Loucy (cell line): ENCODE data around the gene FETUB.

Experiments
- H2AFZ ChIP-seq: fragments of 200-600 bp; sonication (generic); 2 replicates; pipeline ENCODE4 v1.6.0; 2016; ENCODE audit warnings: antibody characterized with exemption, mild to moderate bottlenecking, low read length, moderate library complexity
- H3F3A ChIP-seq: fragments of 200-600 bp; 2 replicates; pipeline ENCODE4 v1.6.0; 2016; ENCODE audit warnings: antibody characterized with exemption, low read depth, mild to moderate bottlenecking
- H3K27me3 ChIP-seq: fragments of 200-600 bp; sonication (generic); 2 replicates; pipeline ENCODE4 v1.6.1; 2014; ENCODE audit warnings: low read length, mild to moderate bottlenecking; ENCODE audit not compliant: insufficient read depth, poor library complexity, severe bottlenecking
- H3K36me3 ChIP-seq: fragments of 200-600 bp; sonication (generic); 2 replicates; pipeline ENCODE4 v1.6.1; 2016; ENCODE audit warnings: low read length; ENCODE audit not compliant: insufficient read depth
- H3K4me1 ChIP-seq: fragments of 200-600 bp; sonication (generic); 2 replicates; pipeline ENCODE4 v1.5.1; 2014; ENCODE audit warnings: low read length, mild to moderate bottlenecking; ENCODE audit not compliant: insufficient read depth, poor library complexity, severe bottlenecking
- H3K4me2 ChIP-seq: fragments of 200-600 bp; sonication (generic); 2 replicates; pipeline ENCODE4 v1.6.0; 2014; ENCODE audit warnings: antibody characterized with exemption, low read length, low read depth, mild to moderate bottlenecking; ENCODE audit not compliant: poor library complexity, severe bottlenecking
- H3K4me3 ChIP-seq: fragments of 200-600 bp; sonication (generic); 2 replicates; pipeline ENCODE4 v1.5.1; 2014; ENCODE audit warnings: low read length, mild to moderate bottlenecking, mixed read lengths; ENCODE audit not compliant: poor library complexity, severe bottlenecking
- H3K79me2 ChIP-seq: fragments of 200-600 bp; sonication (generic); 2 replicates; pipeline ENCODE4 v1.6.1; 2014; ENCODE audit warnings: low read length; ENCODE audit not compliant: insufficient read depth
- H3K9ac ChIP-seq: fragments of 200-600 bp; sonication (generic); 2 replicates; pipeline ENCODE4 v1.6.0; 2014; ENCODE audit warnings: mild to moderate bottlenecking, low read depth, low read length, moderate library complexity; ENCODE audit not compliant: poor library complexity, severe bottlenecking
- H3K9me2 ChIP-seq: fragments of 200-600 bp; sonication (generic); replicated peaks from 2 replicates; pipeline ENCODE4 v1.6.1; 2016; ENCODE audit warnings: low read depth, low read length, mixed read lengths
- H3K9me3 ChIP-seq: fragments of 200-600 bp; sonication (generic); 2 replicates; pipeline ENCODE4 v1.6.1; 2014; ENCODE audit warnings: mild to moderate bottlenecking, antibody characterized with exemption, low read length, low read depth; ENCODE audit not compliant: insufficient read depth
- H4K20me1 ChIP-seq: fragments of 200-600 bp; sonication (generic); 2 replicates; pipeline ENCODE4 v1.6.0; 2014; ENCODE audit warnings: antibody characterized with exemption, low read length, mild to moderate bottlenecking; ENCODE audit not compliant: insufficient read depth, poor library complexity, severe bottlenecking
- CTCF ChIP-seq: fragments of 200-600 bp; sonication (generic); conservative IDR thresholded peaks from 2 replicates; pipeline ENCODE4 v1.5.1; 2014; ENCODE audit warnings: mild to moderate bottlenecking, antibody characterized with exemption, low read length
- EZH2phosphoT487 ChIP-seq: fragments of 200-600 bp; IDR thresholded peaks from 2 replicates; pipeline ENCODE4 v1.6.1; 2018; ENCODE audit warnings: antibody characterized with exemption, mild to moderate bottlenecking, moderate library complexity, borderline replicate concordance

The FETUB gene

DNA sequence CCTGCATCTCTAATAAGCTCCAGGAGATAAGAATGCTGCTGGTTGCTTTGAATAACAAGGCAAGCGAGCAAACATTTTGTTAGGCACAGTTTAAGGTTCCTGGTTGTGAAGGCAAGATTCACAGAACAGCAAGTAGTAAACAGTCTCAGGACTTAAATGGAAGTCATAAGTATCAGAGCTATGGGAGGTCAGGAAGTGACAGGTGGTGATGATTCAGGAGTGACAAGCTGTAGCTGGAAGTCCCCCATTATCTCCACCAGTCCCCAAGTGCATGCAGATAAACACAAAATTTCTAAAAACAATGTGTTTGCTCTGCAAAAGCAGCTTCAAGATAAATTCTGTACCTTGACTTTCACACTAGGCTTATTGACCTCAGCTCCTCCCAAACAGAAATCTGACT is 3.3 kb downstream of the FETUB start:
- no peaks in the 10 kb centered on the region for H3K27me3 ChIP-seq
- H3K9ac ChIP-seq = no peak overlapping the region
- H2AFZ ChIP-seq = no peak overlapping the region
- H3K9me2 ChIP-seq = no peaks in the 10 kb centered on the region
- H3K9me3 ChIP-seq = no peaks in the 10 kb centered on the region
- H3K4me3 ChIP-seq = no peak overlapping the region
- H4K20me1 ChIP-seq = no peaks in the 10 kb centered on the region
- no peaks in the 10 kb centered on the region for H3K36me3 ChIP-seq
- no peak for TF ChIP-seq EZH2phosphoT487
- no peak for TF ChIP-seq CTCF
- no peaks in the 10 kb centered on the region for H3K79me2 ChIP-seq
- H3K4me2 ChIP-seq = no peak overlapping the region
- peaks cover 9% of the 10 kb centered on the region for H3K4me1 ChIP-seq
- no peaks in the 10 kb centered on the region for H3F3A ChIP-seq

- no peaks in the 10 kb centered on the region for H3K79me2 ChIP-seq
- H3K4me3 ChIP-seq = no peak overlapping the region
- H3K36me3 ChIP-seq = no peaks in the 10 kb centered on the region
- H3K4me2 ChIP-seq = no peak overlapping the region
- no peaks in the 10 kb centered on the region for H3K9me2 ChIP-seq
- H3K4me1 ChIP-seq = peaks cover 9% of the 10 kb centered on the region
- no peaks in the 10 kb centered on the region for H3K9me3 ChIP-seq
- no peaks in the 10 kb centered on the region for H3K27me3 ChIP-seq
- H3K9ac ChIP-seq = no peak overlapping the region
- TF ChIP-seq EZH2phosphoT487 (no peak), CTCF (no peak)
- H3F3A ChIP-seq = no peaks in the 10 kb centered on the region
- no peaks in the 10 kb centered on the region for H4K20me1 ChIP-seq
- H2AFZ ChIP-seq = no peak overlapping the region
Measured at GRCh38 chr3:186644683-186645082, 4.5 kb downstream of the FETUB start.

GRCh38 chr3:186646106-186646505 is 5.9 kb downstream of the FETUB start:
- H3K36me3 ChIP-seq = no peaks in the 10 kb centered on the region
- peaks cover 9% of the 10 kb centered on the region for H3K4me1 ChIP-seq
- no peaks in the 10 kb centered on the region for H3K27me3 ChIP-seq
- H3K4me3 ChIP-seq = no peak overlapping the region
- H2AFZ ChIP-seq = no peak overlapping the region
- H3F3A ChIP-seq = no peaks in the 10 kb centered on the region
- no peak overlapping the region for H3K4me2 ChIP-seq
- H3K9me2 ChIP-seq = no peaks in the 10 kb centered on the region
- H4K20me1 ChIP-seq = no peaks in the 10 kb centered on the region
- no peaks in the 10 kb centered on the region for H3K9me3 ChIP-seq
- no peak for TF ChIP-seq CTCF
- no peak for TF ChIP-seq EZH2phosphoT487
- no peak overlapping the region for H3K9ac ChIP-seq
- H3K79me2 ChIP-seq = no peaks in the 10 kb centered on the region
